GM19395 (cell line): ENCODE measurements around the gene CLSTN2.

ENCODE experiments used
- ATAC-seq: cut with Tn5 transposase; IDR thresholded peaks from one replicate; pipeline ENCODE4 v1.9.1; 2021; ENCODE audit warnings: mild to moderate bottlenecking, moderate library complexity; ENCODE audit not compliant: unreplicated experiment

Gene CLSTN2

DNA sequence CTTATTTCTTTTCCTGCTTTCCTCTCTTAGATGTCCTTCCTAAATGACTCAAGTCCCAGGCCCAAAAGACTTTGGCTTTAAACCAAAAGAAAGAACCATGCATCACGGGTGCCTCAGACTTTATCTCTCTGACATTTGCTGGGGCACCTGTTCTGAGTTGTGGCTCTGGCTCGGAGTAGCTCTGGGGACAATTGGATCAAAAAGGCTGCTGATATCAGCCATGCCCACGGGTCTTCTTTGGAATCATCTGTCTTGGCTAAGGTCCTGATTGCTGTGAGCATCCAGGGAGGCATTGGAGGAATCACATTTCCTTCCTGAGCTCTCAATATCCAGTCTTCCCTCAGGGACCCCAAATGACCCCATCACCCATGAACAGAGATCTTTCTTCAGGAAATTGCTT is 59.9 kb downstream of the CLSTN2 start:
- ATAC-seq = no peak

DNA sequence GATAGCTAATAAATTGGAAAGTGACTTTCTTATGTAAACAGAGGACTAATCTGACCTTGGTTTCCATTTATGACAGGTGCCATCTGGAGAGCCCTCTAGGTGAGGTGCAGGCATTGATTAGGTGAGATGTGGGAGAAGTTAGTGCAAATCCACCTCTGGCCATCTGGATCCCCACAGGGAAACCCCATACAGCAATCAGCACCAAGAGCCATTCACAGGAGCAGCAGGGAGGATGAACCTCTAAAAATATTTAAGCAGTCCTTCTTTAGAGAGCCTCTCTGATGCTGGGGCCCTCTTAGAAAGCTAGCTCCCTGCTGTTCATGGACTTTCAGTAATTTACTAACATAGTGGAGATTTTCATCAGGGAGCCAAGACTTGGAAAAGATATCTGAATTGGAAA is 69.3 kb downstream of the CLSTN2 start:
- ATAC-seq = no peak

GRCh38 chr3:140006331-140006730 is 71.3 kb downstream of the CLSTN2 start:
- ATAC-seq = no peak

- ATAC-seq = no peak
These were observed 72.1 kb downstream of the CLSTN2 start for GRCh38 chr3:140007081-140007480.

- ATAC-seq = no peak
These were observed 73.2 kb downstream of the CLSTN2 start for GRCh38 chr3:140007911-140008869.

DNA sequence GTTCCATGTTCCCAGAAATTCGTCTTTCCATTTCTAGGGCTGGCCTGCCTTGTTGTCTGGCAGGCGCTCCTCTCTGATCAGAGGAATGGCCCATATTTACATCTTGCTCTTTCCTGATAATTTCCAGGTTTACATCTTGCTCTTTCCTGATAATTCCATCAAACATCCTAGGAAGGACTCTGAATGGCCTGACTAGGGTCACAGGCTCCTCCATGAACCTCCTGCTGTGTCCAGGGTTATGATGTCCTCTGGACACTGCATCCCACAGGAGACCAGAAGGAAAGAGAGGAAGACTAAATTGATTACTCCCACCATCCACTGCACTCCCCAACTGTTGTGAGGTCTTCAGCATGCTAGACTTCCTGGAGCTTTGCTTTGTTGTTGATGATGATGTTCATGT is 75.4 kb downstream of the CLSTN2 start:
- no peak for ATAC-seq

DNA sequence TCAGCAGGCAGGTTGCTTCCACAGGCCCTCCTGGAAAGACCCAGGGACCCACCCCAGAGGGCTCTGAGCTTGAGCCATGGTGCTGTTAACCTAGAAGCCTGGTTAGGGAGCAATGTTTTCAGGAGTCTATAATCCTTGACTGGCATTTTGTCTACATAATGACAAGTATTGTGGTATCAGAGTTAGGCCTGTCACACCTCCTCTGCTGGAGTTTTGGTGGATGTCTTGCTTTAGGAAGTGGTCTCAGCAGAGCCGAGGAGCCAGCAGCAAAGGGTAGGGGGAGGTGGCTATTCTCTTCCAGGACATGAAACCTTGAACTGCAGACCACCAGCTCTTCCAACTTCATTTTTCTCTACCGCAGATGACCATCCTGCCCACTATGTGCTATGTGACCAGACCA is 76.1 kb downstream of the CLSTN2 start:
- no peak for ATAC-seq

DNA sequence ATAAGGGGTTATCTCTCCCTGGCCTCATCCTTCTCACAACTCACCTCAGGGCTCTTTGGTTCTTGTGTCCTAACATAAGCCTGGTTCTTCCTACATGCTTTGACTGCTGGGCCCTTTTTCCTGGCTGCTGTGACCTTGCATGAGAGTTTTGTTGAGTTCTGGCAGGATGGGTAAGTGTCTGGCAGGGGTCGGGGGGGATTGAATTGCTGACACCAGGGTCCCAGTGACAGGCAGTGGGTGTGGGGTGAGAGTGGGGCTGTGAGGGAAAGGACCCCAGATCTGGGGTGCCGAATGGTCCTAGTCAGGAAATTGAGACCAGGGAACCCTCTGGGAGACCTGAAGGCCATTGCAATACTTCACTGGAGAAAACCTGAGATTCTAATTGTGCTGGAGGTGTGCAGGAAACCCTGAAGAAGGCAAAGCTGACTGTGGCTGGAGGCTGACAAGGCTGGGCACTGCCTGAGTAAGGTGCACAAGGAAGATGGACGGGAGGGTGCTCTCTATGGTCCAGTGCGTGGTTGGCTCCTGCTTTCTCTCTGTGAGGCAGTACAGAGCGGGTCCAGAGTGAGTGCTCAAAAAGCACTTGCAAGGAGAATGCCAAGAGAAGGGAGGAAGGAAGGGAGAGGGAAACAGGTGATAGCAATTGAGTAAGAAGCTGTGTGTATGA is 76.8 kb downstream of the CLSTN2 start:
- ATAC-seq = no peak

GRCh38 chr3:140013220-140013619 is 78.2 kb downstream of the CLSTN2 start:
- no peak for ATAC-seq

- no peak for ATAC-seq
These were observed 80.0 kb downstream of the CLSTN2 start for GRCh38 chr3:140014831-140015495.

DNA sequence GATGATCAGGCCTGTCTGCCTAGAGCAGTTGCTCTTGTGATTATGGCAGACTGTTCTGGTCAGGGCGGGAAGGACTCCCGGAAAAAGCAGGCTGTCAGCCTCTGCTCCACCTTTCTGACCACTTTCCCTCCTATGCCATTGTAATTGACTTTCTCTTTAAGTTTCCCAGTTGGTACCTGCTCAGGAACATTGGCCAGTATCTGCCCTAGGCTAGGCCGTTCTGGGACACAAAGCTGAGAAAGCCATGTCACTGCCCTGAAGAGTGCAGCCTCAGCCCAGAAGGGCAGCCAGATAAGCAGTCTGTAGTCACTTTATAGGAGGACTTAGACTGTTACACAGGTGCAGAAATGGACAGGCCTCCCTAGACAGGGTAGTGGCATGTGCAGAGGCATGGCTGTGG is 80.8 kb downstream of the CLSTN2 start:
- no peak for ATAC-seq

DNA sequence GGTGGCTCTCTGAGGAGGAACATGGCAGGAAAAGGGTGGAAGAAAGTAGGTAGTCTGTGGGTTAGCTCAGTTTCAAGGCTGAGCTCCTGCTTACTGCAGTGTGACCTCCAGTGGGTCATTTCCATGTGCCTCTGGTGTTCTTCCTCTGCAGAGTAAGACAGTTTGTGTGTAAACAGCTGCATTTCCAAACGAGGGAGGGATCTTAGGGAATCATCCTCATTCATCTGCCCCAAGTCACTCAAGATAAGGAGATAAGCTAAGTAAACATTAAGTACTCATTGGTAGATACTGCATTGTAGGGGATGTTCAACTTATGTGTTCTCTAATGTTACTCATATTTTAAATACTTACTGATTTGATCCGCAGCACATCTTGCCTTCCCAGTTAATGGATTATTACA is 83.6 kb downstream of the CLSTN2 start:
- ATAC-seq = no peak

DNA sequence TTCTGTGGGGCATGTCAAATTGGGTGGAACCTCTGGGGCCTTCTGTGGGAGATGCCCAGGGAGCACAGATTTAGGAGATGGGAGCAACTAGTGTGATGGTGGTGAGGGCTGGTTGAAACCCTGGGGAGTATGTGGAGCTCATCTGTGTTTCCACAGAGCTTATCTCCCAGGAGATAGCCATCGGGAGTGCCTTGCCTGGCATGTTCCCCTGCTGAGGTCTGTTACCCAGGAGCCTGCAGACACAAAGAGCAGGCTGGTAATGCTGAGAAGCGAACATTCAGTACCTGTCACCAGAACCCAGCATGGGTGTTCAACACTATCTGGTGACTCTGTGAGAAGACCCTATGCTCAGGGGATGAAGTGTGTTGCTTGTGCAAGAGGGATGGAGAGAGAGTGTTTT is 85.0 kb downstream of the CLSTN2 start:
- ATAC-seq = no peak

GRCh38 chr3:140020541-140020940 is 85.6 kb downstream of the CLSTN2 start:
- ATAC-seq = no peak

DNA sequence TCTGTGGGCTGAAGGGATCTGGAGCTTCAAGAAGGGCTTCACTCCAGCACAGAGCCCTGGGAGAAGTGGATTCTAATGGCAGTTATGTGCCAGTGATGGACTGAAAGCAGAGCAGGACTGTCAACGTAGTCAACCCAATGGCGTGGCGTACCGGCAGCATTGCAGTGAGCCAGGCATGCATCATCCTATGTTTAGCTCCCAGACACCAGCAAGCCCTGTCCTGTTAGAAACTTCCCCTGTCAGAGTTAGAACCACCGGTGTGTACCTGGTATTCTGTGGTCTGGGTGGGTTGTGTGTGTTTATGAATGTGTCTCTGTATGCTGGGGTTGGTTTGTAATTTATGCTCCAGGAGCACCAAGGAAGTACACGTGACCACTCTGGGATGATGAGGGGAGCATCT is 86.3 kb downstream of the CLSTN2 start:
- ATAC-seq = no peak

- no peak for ATAC-seq
These were observed 87.2 kb downstream of the CLSTN2 start for GRCh38 chr3:140022066-140022770.

- ATAC-seq = no peak
These were observed 88.9 kb downstream of the CLSTN2 start for GRCh38 chr3:140023616-140024530.

GRCh38 chr3:140031170-140031569 is 96.2 kb downstream of the CLSTN2 start:
- no peak for ATAC-seq

DNA sequence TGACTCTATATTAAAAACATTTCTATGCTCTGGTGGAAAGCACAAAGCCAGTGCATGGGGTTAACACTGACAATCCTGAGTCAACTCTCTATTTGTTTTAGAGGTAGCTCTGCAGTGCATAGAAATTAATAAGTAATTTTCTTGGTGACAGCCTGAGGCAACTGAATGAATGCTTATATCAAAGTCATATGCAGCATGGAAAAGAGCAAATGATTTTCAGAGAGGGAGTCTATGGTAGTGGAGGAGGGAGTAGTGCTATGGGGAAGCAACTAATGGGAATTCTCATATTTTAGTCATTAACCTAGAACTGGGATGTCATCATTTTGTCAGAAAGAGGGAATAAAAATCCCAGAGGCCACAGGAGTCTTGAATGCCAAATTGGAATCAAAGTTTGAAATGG is 99.1 kb downstream of the CLSTN2 start:
- no peak for ATAC-seq

- ATAC-seq = no peak
These were observed 100.9 kb downstream of the CLSTN2 start for GRCh38 chr3:140035871-140036270.
